Activated naive CD8-positive, alpha-beta T cell (primary cell): ENCODE data around the gene CRHBP.
"Not testable (repeated sequence)": the region's sequence is repeated elsewhere in the genome, so short reads cannot be mapped to it uniquely, and the experiment has no call there.

ENCODE experiments used
- H3K27ac Mint-ChIP-seq: one replicate; pipeline ENCODE4 v1.8.0; 2021; ENCODE audit warnings: mixed read lengths
- H3K27me3 Mint-ChIP-seq: one replicate; pipeline ENCODE4 v1.8.0; 2021; ENCODE audit warnings: mixed read lengths
- H3K36me3 Mint-ChIP-seq: one replicate; pipeline ENCODE4 v1.8.0; 2021; ENCODE audit warnings: mixed read lengths
- H3K4me1 Mint-ChIP-seq: one replicate; pipeline ENCODE4 v1.8.0; 2021; ENCODE audit warnings: low read depth, mixed read lengths
- H3K4me3 Mint-ChIP-seq: one replicate; pipeline ENCODE4 v1.8.0; 2021; ENCODE audit warnings: mild to moderate bottlenecking, mixed read lengths
- H3K9me3 Mint-ChIP-seq: one replicate; pipeline ENCODE4 v1.8.0; 2021; ENCODE audit warnings: low read depth, mixed read lengths

CRHBP gene

GRCh38 chr5:76945238-76945637 is 7.6 kb upstream of the CRHBP start:
- not testable (repeated sequence) for H3K9me3 Mint-ChIP-seq, H3K27ac Mint-ChIP-seq, H3K4me1 Mint-ChIP-seq, H3K4me3 Mint-ChIP-seq, H3K36me3 Mint-ChIP-seq
- peaks cover 11% of the 10 kb centered on the region for H3K27me3 Mint-ChIP-seq

- Mint-ChIP-seq H3K4me3 (no peak overlapping the region), H3K36me3 (no peaks in the 10 kb centered on the region), H3K9me3 (no peaks in the 10 kb centered on the region), H3K27ac (no peak overlapping the region), H3K4me1 (no peaks in the 10 kb centered on the region), H3K27me3 (peaks cover 12% of the 10 kb centered on the region)
Observed at GRCh38 chr5:76946090-76946489, 6.8 kb upstream of the CRHBP start.

- Mint-ChIP-seq H3K36me3 (no peaks in the 10 kb centered on the region), H3K4me3 (no peak overlapping the region), H3K4me1 (no peaks in the 10 kb centered on the region), H3K27ac (no peak overlapping the region), H3K27me3 (peaks cover 15% of the 10 kb centered on the region), H3K9me3 (no peaks in the 10 kb centered on the region)
Observed at GRCh38 chr5:76947082-76947503, 5.8 kb upstream of the CRHBP start.

GRCh38 chr5:76953551-76954382 is 922 bp downstream of the CRHBP start:
- H3K4me3 Mint-ChIP-seq = no peak overlapping the region
- peaks cover 33% of the 10 kb centered on the region for H3K27me3 Mint-ChIP-seq
- H3K27ac Mint-ChIP-seq = no peak overlapping the region
- peaks cover 8% of the 10 kb centered on the region for H3K4me1 Mint-ChIP-seq
- H3K36me3 Mint-ChIP-seq = no peaks in the 10 kb centered on the region
- H3K9me3 Mint-ChIP-seq = no peaks in the 10 kb centered on the region

- Mint-ChIP-seq H3K4me3 (peak overlapping the region; percentile 30), H3K36me3 (no peaks in the 10 kb centered on the region), H3K27me3 (peaks cover 32% of the 10 kb centered on the region), H3K27ac (no peak overlapping the region), H3K9me3 (no peaks in the 10 kb centered on the region), H3K4me1 (peaks cover 8% of the 10 kb centered on the region)
Observed at GRCh38 chr5:76954383-76954763, 1.5 kb downstream of the CRHBP start.

GRCh38 chr5:76956033-76956432 is 3.2 kb downstream of the CRHBP start:
- no peak overlapping the region for H3K4me3 Mint-ChIP-seq
- no peak overlapping the region for H3K27ac Mint-ChIP-seq
- H3K27me3 Mint-ChIP-seq = peaks cover 28% of the 10 kb centered on the region
- H3K4me1 Mint-ChIP-seq = peaks cover 10% of the 10 kb centered on the region
- no peaks in the 10 kb centered on the region for H3K36me3 Mint-ChIP-seq
- H3K9me3 Mint-ChIP-seq = no peaks in the 10 kb centered on the region

- Mint-ChIP-seq H3K4me1 (peaks cover 5% of the 10 kb centered on the region), H3K9me3 (no peaks in the 10 kb centered on the region), H3K36me3 (no peaks in the 10 kb centered on the region), H3K27me3 (peaks cover 17% of the 10 kb centered on the region), H3K27ac (no peak overlapping the region), H3K4me3 (no peak overlapping the region)
Observed at GRCh38 chr5:76958991-76959767, 6.3 kb downstream of the CRHBP start.

GRCh38 chr5:76960004-76960625 is 7.3 kb downstream of the CRHBP start:
- H3K27me3 Mint-ChIP-seq = peaks cover 9% of the 10 kb centered on the region
- peaks cover 2% of the 10 kb centered on the region for H3K4me1 Mint-ChIP-seq
- H3K9me3 Mint-ChIP-seq = no peaks in the 10 kb centered on the region
- no peaks in the 10 kb centered on the region for H3K36me3 Mint-ChIP-seq
- H3K27ac Mint-ChIP-seq = no peak overlapping the region
- H3K4me3 Mint-ChIP-seq = no peak overlapping the region

GRCh38 chr5:76964060-76964459 is 11.2 kb downstream of the CRHBP start:
- H3K27me3 Mint-ChIP-seq = no peaks in the 10 kb centered on the region
- H3K4me3 Mint-ChIP-seq = no peak overlapping the region
- peaks cover 2% of the 10 kb centered on the region for H3K4me1 Mint-ChIP-seq
- H3K9me3 Mint-ChIP-seq = no peaks in the 10 kb centered on the region
- no peaks in the 10 kb centered on the region for H3K36me3 Mint-ChIP-seq
- no peak overlapping the region for H3K27ac Mint-ChIP-seq

- Mint-ChIP-seq H3K4me1 (no peaks in the 10 kb centered on the region), H3K36me3 (no peaks in the 10 kb centered on the region), H3K27me3 (peaks cover 5% of the 10 kb centered on the region), H3K27ac (no peak overlapping the region), H3K9me3 (no peaks in the 10 kb centered on the region), H3K4me3 (no peak overlapping the region)
Observed at GRCh38 chr5:76971511-76971910, 18.7 kb downstream of the CRHBP start.

- H3K36me3 Mint-ChIP-seq = no peaks in the 10 kb centered on the region
Observed at GRCh38 chr5:76972689-76973088, 19.8 kb downstream of the CRHBP start.

GRCh38 chr5:76974785-76975184 is 21.9 kb downstream of the CRHBP start:
- H3K27ac Mint-ChIP-seq = no peak overlapping the region
- H3K36me3 Mint-ChIP-seq = no peaks in the 10 kb centered on the region
- no peak overlapping the region for H3K4me3 Mint-ChIP-seq
- H3K9me3 Mint-ChIP-seq = no peaks in the 10 kb centered on the region
- H3K27me3 Mint-ChIP-seq = peaks cover 5% of the 10 kb centered on the region
- no peaks in the 10 kb centered on the region for H3K4me1 Mint-ChIP-seq

More at GRCh38 chr5:76972689-76973088, 19.8 kb downstream of the CRHBP start:
- no peaks in the 10 kb centered on the region for H3K4me1 Mint-ChIP-seq
- H3K4me3 Mint-ChIP-seq = no peak overlapping the region
- H3K27me3 Mint-ChIP-seq = peaks cover 5% of the 10 kb centered on the region
- no peak overlapping the region for H3K27ac Mint-ChIP-seq
- H3K9me3 Mint-ChIP-seq = no peaks in the 10 kb centered on the region

GRCh38 chr5:76978869-76979268 is 26.0 kb downstream of the CRHBP start:
- no peaks in the 10 kb centered on the region for H3K9me3 Mint-ChIP-seq
- no peaks in the 10 kb centered on the region for H3K36me3 Mint-ChIP-seq
- H3K4me1 Mint-ChIP-seq = no peaks in the 10 kb centered on the region
- no peak overlapping the region for H3K27ac Mint-ChIP-seq
- H3K4me3 Mint-ChIP-seq = no peak overlapping the region
- H3K27me3 Mint-ChIP-seq = peaks cover 2% of the 10 kb centered on the region

- Mint-ChIP-seq H3K4me3 (no peak overlapping the region), H3K4me1 (no peaks in the 10 kb centered on the region), H3K36me3 (no peaks in the 10 kb centered on the region), H3K27ac (no peak overlapping the region), H3K27me3 (peaks cover 2% of the 10 kb centered on the region), H3K9me3 (no peaks in the 10 kb centered on the region)
Observed at GRCh38 chr5:76980518-76981144, 27.8 kb downstream of the CRHBP start.

- Mint-ChIP-seq H3K4me3 (no peak overlapping the region), H3K27me3 (peaks cover 1% of the 10 kb centered on the region), H3K4me1 (no peaks in the 10 kb centered on the region), H3K9me3 (no peaks in the 10 kb centered on the region), H3K27ac (no peak overlapping the region), H3K36me3 (no peaks in the 10 kb centered on the region)
Observed at GRCh38 chr5:76982450-76982849, 29.6 kb downstream of the CRHBP start.
